Astrocyte (in vitro differentiated cells and primary cell): ENCODE results near the gene RNF41.

Experiments used
- CTCF ChIP-seq: IDR thresholded peaks from 2 replicates; pipeline ENCODE4 v1.5.1; 2011; ENCODE audit warnings: low read depth, mild to moderate bottlenecking, inconsistent platforms, low read length, moderate library complexity; ENCODE audit not compliant: insufficient read depth
- EZH2 ChIP-seq: IDR thresholded peaks from 2 replicates; pipeline ENCODE4 v1.6.1; 2012; ENCODE audit warnings: mild to moderate bottlenecking, low read length, inconsistent platforms; ENCODE audit not compliant: insufficient read depth

DNA sequence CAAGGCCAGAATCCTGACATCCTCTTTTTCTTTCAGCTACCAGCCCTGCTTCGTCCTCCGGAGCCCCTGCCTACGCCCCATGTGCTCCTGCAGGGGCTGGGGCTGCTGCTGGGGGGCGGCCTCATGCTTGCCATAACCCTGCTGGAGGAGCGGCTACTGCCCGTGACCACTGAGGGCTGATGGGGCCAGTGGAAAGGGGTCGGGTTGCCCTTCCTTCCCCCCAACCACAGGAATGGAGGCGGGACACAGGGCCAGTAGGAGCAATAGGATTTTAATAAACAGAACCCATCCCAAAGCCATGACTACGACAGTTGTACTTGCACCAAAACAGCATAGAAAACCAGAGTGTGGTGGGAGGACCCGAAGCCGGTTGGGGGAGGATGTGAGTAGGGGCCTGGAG lies 15.8 kb upstream of the RNF41 start:
- TF ChIP-seq CTCF (no peak), EZH2 (no peak)
